SK-N-SH (cell line): ENCODE data around the gene PFKFB3. TPM values are rescaled to one million over a fixed set of nuclear protein-coding genes. Genes with fewer than 3 reads are reported as not detected.

ENCODE experiments used
- CTCF ChIA-PET: fragments of 300-600, 350-600 bp; formaldehyde crosslinking; extraction: SDS; loops from one replicate; lab custom pipeline; 2021; lab: Yijun Ruan, JAX
- POLR2A ChIA-PET: fragments of 350-600 bp; sonication (Branson Sonifier 250); formaldehyde crosslinking; extraction: SDS; loops from one replicate; lab custom pipeline; 2020; ENCODE audit warnings: antibody characterized with exemption, inconsistent platforms; lab: Yijun Ruan, JAX
- DNase-seq: peaks from one replicate; pipeline ENCODE4 v3.0.0; 2012
- H2AFZ ChIP-seq: fragments of 200-600 bp; sonication (generic); 2 replicates; pipeline ENCODE4 v1.8.1; 2016; ENCODE audit warnings: antibody characterized with exemption, mild to moderate bottlenecking, low read depth
- H3F3A ChIP-seq: fragments of 200-600 bp; sonication (generic); replicated peaks from 2 replicates; pipeline ENCODE3; 2016; ENCODE audit warnings: antibody characterized with exemption, mild to moderate bottlenecking; ENCODE audit not compliant: insufficient read depth
- H3K27ac ChIP-seq, 2 experiments: fragments of 200-500 bp in 1 of 2; fragments of 200-600 bp in 1 of 2; sonication (Bioruptor generic) in 1 of 2; sonication (generic), shearing (Covaris generic) in 1 of 2; 2 replicates each; pipeline versions ENCODE4 v1.5.1 to v1.6.1; 2014 to 2016; ENCODE audit warnings: low read depth in 2 of 2, inconsistent platforms in 1 of 2, low read length in 1 of 2, mild to moderate bottlenecking in 1 of 2, mixed read lengths in 1 of 2
- H3K27me3 ChIP-seq: fragments of 200-600 bp; sonication (generic), shearing (Covaris generic); 2 replicates; pipeline ENCODE4 v1.6.1; 2016; ENCODE audit warnings: mixed run types; ENCODE audit not compliant: insufficient read depth
- H3K36me3 ChIP-seq, 2 experiments: fragments of 200-500 bp in 1 of 2; fragments of 200-600 bp in 1 of 2; sonication (Bioruptor generic) in 1 of 2; sonication (generic) in 1 of 2; replicated peaks in 1 of 2; 2 replicates each; pipeline versions ENCODE3 to v1.5.1; 2014 to 2016; ENCODE audit warnings: low read length in 1 of 2, mild to moderate bottlenecking in 1 of 2; ENCODE audit not compliant: insufficient read depth in 2 of 2, control insufficient read depth in 1 of 2
- H3K4me1 ChIP-seq, 2 experiments: fragments of 200-500 bp in 1 of 2; fragments of 200-600 bp in 1 of 2; sonication (Bioruptor generic) in 1 of 2; sonication (generic), shearing (Covaris generic) in 1 of 2; 2 replicates each; pipeline versions ENCODE4 v1.5.1 to v1.6.1; 2014 to 2016; ENCODE audit warnings: low read depth in 1 of 2, low read length in 1 of 2, mixed run types in 1 of 2; ENCODE audit not compliant: insufficient read depth in 2 of 2, control insufficient read depth in 1 of 2
- H3K4me2 ChIP-seq: fragments of 200-600 bp; sonication (generic), shearing (Covaris generic); 2 replicates; pipeline ENCODE4 v1.6.1; 2017; ENCODE audit warnings: mixed run types
- H3K4me3 ChIP-seq, 2 experiments: fragments of 200-500 bp in 1 of 2; fragments of 200-600 bp in 1 of 2; sonication (Bioruptor generic) in 1 of 2; sonication (generic), shearing (Covaris generic) in 1 of 2; 2 replicates each; pipeline versions ENCODE4 v1.5.1 to v1.8.1; 2014 to 2016; ENCODE audit warnings: low read depth in 2 of 2, inconsistent platforms in 1 of 2, low read length in 1 of 2, mild to moderate bottlenecking in 1 of 2, mixed read lengths in 1 of 2, moderate library complexity in 1 of 2
- H3K79me2 ChIP-seq: fragments of 200-600 bp; sonication (generic); 2 replicates; pipeline ENCODE4 v1.8.1; 2017; ENCODE audit warnings: mild to moderate bottlenecking; ENCODE audit not compliant: insufficient read depth
- H3K9ac ChIP-seq: fragments of 200-600 bp; sonication (generic); 2 replicates; pipeline ENCODE4 v1.6.1; 2017; ENCODE audit warnings: mixed run types
- H3K9me2 ChIP-seq: fragments of 200-600 bp; sonication (generic); 2 replicates; pipeline ENCODE4 v1.6.1; 2017; ENCODE audit warnings: mixed run types
- H3K9me3 ChIP-seq: fragments of 200-600 bp; sonication (generic); 2 replicates; pipeline ENCODE4 v1.6.1; 2017; ENCODE audit warnings: mixed run types, mild to moderate bottlenecking, moderate library complexity
- H4K20me1 ChIP-seq: fragments of 200-600 bp; sonication (generic); 2 replicates; pipeline ENCODE4 v1.6.1; 2017; ENCODE audit warnings: mild to moderate bottlenecking, mixed run types; ENCODE audit not compliant: insufficient read depth
- ELF1 ChIP-seq: IDR thresholded peaks from 2 replicates; pipeline ENCODE4 v1.4.0; 2012
- FOXJ3 ChIP-seq: sonication (generic); formaldehyde crosslinking; IDR thresholded peaks from 2 replicates; pipeline ENCODE4 v1.5.1; 2020; ENCODE audit warnings: mild to moderate bottlenecking, missing genetic modification reagents
- FOXM1 ChIP-seq: IDR thresholded peaks from 2 replicates; pipeline ENCODE4 v1.4.0; 2012; ENCODE audit warnings: low read depth, mild to moderate bottlenecking
- GABPA ChIP-seq: IDR thresholded peaks from 2 replicates; pipeline ENCODE4 v1.4.0; 2012; ENCODE audit warnings: low read depth, mild to moderate bottlenecking
- GATA2 ChIP-seq: sonication (generic); formaldehyde crosslinking; IDR thresholded peaks from 2 replicates; pipeline ENCODE4 v1.5.0; 2020; ENCODE audit warnings: mild to moderate bottlenecking, missing genetic modification reagents
- JUND ChIP-seq: IDR thresholded peaks from 2 replicates; pipeline ENCODE4 v1.4.0; 2012
- NFIC ChIP-seq: IDR thresholded peaks from 2 replicates; pipeline ENCODE4 v1.4.0; 2012; ENCODE audit warnings: borderline replicate concordance
- NRF1 ChIP-seq: IDR thresholded peaks from 2 replicates; pipeline ENCODE4 v1.6.1; 2012; ENCODE audit warnings: low read depth, mild to moderate bottlenecking, low read length
- POLR2AphosphoS5 ChIP-seq: IDR thresholded peaks from 2 replicates; pipeline ENCODE4 v1.6.1; 2012; ENCODE audit warnings: low read depth, low read length
- RAD21 ChIP-seq: IDR thresholded peaks from 2 replicates; pipeline ENCODE4 v1.6.1; 2012; ENCODE audit warnings: mild to moderate bottlenecking, low read length
- RCOR1 ChIP-seq: fragments of 150-350 bp; IDR thresholded peaks from 2 replicates; pipeline ENCODE4 v1.6.1; 2017; ENCODE audit warnings: antibody characterized with exemption, low read length
- RFX5 ChIP-seq: IDR thresholded peaks from 2 replicates; pipeline ENCODE4 v1.6.1; 2012; ENCODE audit warnings: mild to moderate bottlenecking, improper control_type of control experiment, low read length
- RXRA ChIP-seq: IDR thresholded peaks from 2 replicates; pipeline ENCODE4 v1.4.0; 2012; ENCODE audit warnings: low read depth, mild to moderate bottlenecking, borderline replicate concordance
- SIN3A ChIP-seq: IDR thresholded peaks from 2 replicates; pipeline ENCODE4 v1.6.1; 2012; ENCODE audit warnings: low read depth, mild to moderate bottlenecking, low read length, moderate library complexity, borderline replicate concordance
- SMC3 ChIP-seq: IDR thresholded peaks from 2 replicates; pipeline ENCODE4 v1.6.1; 2012; ENCODE audit warnings: low read depth, low read length, improper control_type of control experiment
- YY1 ChIP-seq: IDR thresholded peaks from 2 replicates; pipeline ENCODE4 v1.4.0; 2012; ENCODE audit warnings: low read depth, mild to moderate bottlenecking
- WGBS: methylation state at CpG from one replicate; pipeline ENCODE4 v1.1.6; 2017; ENCODE audit warnings: low lambda C conversion rate; 5-methylcytosine and 5-hydroxymethylcytosine counted together
- polyA plus RNA-seq, 3 experiments: library from polyadenylated mRNA; depleted of rRNA; stranded (reverse); fragments of >200 nt; gene quantifications; 2 replicates each; pipeline ENCODE4 v1.2.3, GENCODE V29; 2012
- TF ChIP-seq, protein P1 (sequence below): fragments of 150-350 bp; IDR thresholded peaks from 2 replicates; pipeline ENCODE4 v1.6.1; 2017; ENCODE audit warnings: antibody characterized with exemption, low read length, low read depth, borderline replicate concordance
- TF ChIP-seq, protein P2 (sequence below): IDR thresholded peaks from 2 replicates; pipeline ENCODE4; 2012
- TF ChIP-seq, protein P3 (sequence below): IDR thresholded peaks from 2 replicates; pipeline ENCODE4 v1.4.0; 2012; ENCODE audit warnings: low read depth
- TF ChIP-seq, protein P4 (sequence below): fragments of 200-600 bp; sonication (generic); IDR thresholded peaks from 2 replicates; pipeline ENCODE4 v1.6.1; 2017; ENCODE audit warnings: antibody characterized with exemption, mild to moderate bottlenecking, moderate library complexity
- TF ChIP-seq, protein P5 (sequence below): fragments of 150-350 bp; IDR thresholded peaks from 2 replicates; pipeline ENCODE4 v1.6.1; 2016; ENCODE audit warnings: mild to moderate bottlenecking, low read depth, low read length

PFKFB3 gene
- polyA plus RNA-seq, 1 of the 3 experiments (the other 2 are of a cell fraction) = 59.7 TPM

DNA sequence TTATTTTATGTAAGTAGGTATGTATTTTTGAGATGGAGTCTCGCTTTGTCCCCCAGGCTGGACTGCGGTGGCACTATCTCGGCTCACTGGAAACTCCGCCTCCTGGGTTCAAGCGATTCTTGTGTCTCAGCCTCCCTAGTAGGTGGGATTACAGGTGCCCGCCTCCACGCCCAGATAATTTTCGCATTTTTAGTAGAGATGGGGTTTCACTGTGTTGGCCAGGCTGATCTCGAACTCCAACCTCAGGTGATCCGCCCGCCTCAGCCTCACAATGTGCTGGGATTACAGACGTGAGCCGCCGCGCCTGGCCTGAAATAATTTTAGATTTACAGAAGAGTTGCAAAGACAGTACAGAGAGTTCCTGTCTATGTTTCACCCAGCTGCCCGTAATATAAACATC, 37.5 kb downstream of the PFKFB3 start (continued):
- TF ChIP-seq, protein P1, sequence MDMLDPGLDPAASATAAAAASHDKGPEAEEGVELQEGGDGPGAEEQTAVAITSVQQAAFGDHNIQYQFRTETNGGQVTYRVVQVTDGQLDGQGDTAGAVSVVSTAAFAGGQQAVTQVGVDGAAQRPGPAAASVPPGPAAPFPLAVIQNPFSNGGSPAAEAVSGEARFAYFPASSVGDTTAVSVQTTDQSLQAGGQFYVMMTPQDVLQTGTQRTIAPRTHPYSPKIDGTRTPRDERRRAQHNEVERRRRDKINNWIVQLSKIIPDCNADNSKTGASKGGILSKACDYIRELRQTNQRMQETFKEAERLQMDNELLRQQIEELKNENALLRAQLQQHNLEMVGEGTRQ = no peak

DNA sequence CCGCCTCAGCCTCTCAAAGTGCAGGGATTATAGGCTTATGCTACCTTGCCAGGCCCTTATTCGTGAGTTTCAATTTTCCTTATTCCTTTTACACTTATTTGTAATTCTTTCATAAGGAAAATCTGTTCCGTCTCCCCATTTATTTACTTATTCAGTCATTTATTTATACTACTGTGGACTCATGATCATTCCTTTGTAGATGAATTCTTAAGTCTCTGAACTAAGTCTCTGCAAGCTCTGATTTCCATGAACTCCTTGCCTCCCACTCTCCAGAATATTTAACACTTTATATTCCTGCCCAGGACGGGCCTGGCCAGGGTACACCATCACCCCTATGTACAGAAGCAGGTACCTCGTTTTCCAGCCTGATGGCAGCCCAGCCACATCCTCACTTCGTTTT, 39.4 kb downstream of the PFKFB3 start:
- Histone ChIP-seq H3K36me3 (no peaks in the 10 kb centered on the region), H3K4me3 (no peak overlapping the region), H3K9me2 (no peaks in the 10 kb centered on the region), H3K27me3 (no peaks in the 10 kb centered on the region), H3K79me2 (no peaks in the 10 kb centered on the region), H3K9ac (no peak overlapping the region), H3K4me2 (no peak overlapping the region), H3K9me3 (no peaks in the 10 kb centered on the region), H4K20me1 (peaks cover 3% of the 10 kb centered on the region; the same call in 1 of the 2 replicates), H2AFZ (no peak overlapping the region), H3K27ac (no peak overlapping the region), H3K4me1 (peaks cover 0 to 6% of the 10 kb centered on the region in 2 experiments; a peak in 2 of 4 replicates), H3F3A (peaks cover 39% of the 10 kb centered on the region)
- TF ChIP-seq GABPA (no peak), RCOR1 (no peak), YY1 (no peak), FOXJ3 (CRISPR knock-in tag) (no peak), SIN3A (no peak), SMC3 (no peak), POLR2AphosphoS5 (no peak), RFX5 (no peak), RAD21 (no peak), NRF1 (no peak), JUND (no peak), RXRA (no peak), FOXM1 (no peak), NFIC (no peak), ELF1 (no peak), GATA2 (CRISPR knock-in tag) (no peak)
- TF ChIP-seq, protein P2, sequence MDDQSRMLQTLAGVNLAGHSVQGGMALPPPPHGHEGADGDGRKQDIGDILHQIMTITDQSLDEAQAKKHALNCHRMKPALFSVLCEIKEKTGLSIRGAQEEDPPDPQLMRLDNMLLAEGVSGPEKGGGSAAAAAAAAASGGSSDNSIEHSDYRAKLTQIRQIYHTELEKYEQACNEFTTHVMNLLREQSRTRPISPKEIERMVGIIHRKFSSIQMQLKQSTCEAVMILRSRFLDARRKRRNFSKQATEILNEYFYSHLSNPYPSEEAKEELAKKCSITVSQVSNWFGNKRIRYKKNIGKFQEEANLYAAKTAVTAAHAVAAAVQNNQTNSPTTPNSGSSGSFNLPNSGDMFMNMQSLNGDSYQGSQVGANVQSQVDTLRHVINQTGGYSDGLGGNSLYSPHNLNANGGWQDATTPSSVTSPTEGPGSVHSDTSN = no peak
- TF ChIP-seq, protein P3, sequence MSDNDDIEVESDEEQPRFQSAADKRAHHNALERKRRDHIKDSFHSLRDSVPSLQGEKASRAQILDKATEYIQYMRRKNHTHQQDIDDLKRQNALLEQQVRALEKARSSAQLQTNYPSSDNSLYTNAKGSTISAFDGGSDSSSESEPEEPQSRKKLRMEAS = no peak
- TF ChIP-seq, protein P4, sequence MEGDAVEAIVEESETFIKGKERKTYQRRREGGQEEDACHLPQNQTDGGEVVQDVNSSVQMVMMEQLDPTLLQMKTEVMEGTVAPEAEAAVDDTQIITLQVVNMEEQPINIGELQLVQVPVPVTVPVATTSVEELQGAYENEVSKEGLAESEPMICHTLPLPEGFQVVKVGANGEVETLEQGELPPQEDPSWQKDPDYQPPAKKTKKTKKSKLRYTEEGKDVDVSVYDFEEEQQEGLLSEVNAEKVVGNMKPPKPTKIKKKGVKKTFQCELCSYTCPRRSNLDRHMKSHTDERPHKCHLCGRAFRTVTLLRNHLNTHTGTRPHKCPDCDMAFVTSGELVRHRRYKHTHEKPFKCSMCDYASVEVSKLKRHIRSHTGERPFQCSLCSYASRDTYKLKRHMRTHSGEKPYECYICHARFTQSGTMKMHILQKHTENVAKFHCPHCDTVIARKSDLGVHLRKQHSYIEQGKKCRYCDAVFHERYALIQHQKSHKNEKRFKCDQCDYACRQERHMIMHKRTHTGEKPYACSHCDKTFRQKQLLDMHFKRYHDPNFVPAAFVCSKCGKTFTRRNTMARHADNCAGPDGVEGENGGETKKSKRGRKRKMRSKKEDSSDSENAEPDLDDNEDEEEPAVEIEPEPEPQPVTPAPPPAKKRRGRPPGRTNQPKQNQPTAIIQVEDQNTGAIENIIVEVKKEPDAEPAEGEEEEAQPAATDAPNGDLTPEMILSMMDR = no peak
- TF ChIP-seq, protein P5, sequence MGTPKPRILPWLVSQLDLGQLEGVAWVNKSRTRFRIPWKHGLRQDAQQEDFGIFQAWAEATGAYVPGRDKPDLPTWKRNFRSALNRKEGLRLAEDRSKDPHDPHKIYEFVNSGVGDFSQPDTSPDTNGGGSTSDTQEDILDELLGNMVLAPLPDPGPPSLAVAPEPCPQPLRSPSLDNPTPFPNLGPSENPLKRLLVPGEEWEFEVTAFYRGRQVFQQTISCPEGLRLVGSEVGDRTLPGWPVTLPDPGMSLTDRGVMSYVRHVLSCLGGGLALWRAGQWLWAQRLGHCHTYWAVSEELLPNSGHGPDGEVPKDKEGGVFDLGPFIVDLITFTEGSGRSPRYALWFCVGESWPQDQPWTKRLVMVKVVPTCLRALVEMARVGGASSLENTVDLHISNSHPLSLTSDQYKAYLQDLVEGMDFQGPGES = no peak
- no peak for DNase-seq
- CTCF ChIA-PET = interaction anchor here (4.2 kb wide), 1 partner anchor 159 kb away, joined by 17 read pairs; no protein-coding TSS in a partner anchor
- POLR2A ChIA-PET = no interaction called here
- 81% methylated on average over 6 of the region's 6 CpGs for WGBS
